Measurements from ENCODE around the gene DNAJC5. TPM values are rescaled to one million over a fixed set of nuclear protein-coding genes. Genes with fewer than 3 reads are reported as not detected.

DNAJC5 gene
- total and polyA plus RNA-seq, 7 donors: 13.1 to 33.6 (median 20.9) TPM

DNA sequence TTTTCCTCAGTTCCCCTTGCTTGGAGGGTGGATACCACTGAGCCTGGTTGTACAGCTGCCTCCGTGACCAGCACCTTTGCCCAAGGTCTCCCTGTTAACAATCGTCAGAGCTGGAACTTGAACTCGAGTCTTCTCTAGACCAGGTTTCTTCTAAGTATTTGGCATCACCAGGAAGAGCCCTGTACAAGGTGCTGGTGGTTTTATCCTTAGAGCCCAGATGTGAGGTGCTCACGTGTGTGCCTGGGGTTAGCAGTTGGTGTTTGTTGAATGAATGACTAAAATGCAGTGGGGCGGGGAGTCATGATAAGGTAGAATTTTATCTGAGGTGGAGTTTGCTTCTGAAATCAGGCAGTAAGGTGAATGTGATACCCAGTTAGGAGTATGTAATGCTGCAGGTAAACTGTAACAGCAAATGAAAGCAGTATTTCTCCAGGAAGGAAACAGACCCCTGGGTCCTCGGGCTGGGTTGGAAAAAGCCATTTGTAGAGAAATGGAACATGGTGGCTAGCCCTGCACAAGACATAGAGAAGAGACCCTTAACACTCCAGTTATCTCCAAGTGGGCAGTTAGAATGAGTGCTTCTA, 3.1 kb downstream of the DNAJC5 start:
- peaks cover 0 to 4% of the 10 kb centered on the region in 2 donors for H3K36me3 ChIP-seq (ENCODE audit: insufficient read depth in 1 of 2, low read depth in 1 of 2)
- no peak overlapping the region for H3K4me3 ChIP-seq
- no peak overlapping the region for H3K27ac ChIP-seq
- ATAC-seq (no peak), DNase-seq (no peak)
- peaks cover 33% of the 10 kb centered on the region for H3K4me1 ChIP-seq
- H3K27me3 ChIP-seq (ENCODE audit: insufficient read depth in 3 of 3, low read length in 2 of 3): no peaks in the 10 kb centered on the region
- intact Hi-C loops (cut with DNase I): loop anchor here in 1 of 2 donors (5.0 kb wide), 1 partner anchor 69 kb away; the partner anchor contains the start of gene ZNF512B
- no peaks in the 10 kb centered on the region for H3K9me3 ChIP-seq
- TF ChIP-seq, protein P1, sequence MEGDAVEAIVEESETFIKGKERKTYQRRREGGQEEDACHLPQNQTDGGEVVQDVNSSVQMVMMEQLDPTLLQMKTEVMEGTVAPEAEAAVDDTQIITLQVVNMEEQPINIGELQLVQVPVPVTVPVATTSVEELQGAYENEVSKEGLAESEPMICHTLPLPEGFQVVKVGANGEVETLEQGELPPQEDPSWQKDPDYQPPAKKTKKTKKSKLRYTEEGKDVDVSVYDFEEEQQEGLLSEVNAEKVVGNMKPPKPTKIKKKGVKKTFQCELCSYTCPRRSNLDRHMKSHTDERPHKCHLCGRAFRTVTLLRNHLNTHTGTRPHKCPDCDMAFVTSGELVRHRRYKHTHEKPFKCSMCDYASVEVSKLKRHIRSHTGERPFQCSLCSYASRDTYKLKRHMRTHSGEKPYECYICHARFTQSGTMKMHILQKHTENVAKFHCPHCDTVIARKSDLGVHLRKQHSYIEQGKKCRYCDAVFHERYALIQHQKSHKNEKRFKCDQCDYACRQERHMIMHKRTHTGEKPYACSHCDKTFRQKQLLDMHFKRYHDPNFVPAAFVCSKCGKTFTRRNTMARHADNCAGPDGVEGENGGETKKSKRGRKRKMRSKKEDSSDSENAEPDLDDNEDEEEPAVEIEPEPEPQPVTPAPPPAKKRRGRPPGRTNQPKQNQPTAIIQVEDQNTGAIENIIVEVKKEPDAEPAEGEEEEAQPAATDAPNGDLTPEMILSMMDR (IDR thresholded peaks at IDR 0.05): no peak
- 87 to 88% (median 87%) methylated on average over 6 of the region's 6 CpGs for WGBS, 3 donors

DNA sequence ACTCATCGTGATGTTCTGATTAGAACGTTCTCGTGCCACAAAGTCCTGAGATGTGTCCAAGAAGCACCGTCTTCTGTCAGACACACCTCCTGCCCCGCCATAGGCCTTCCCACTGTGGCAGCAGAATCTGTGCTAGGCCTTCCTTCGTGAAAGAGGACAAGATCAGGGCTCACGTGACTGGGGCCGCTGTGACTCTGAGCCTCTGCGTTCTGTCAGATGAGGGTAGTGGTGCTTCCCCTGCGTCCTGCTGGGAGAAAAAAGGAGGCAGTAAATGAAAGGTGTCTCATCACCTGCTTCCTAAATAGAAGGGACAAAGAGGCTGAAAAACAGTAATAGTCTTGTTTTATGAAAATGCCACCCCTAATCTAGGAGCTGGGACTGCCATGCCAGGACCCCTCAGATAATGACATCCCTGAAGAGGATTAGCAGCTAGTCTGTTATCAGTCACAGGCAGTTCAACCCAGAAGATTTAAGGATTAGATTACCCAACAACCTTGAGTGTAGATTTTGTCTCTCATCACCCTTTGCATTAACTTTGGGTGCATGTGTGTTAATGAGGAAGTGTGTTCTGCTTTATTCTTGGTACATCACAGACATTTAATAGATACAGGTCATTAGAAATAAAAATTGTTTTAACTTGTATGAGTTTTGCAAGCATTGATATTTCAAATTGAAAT, 4.1 kb downstream of the DNAJC5 start:
- Histone ChIP-seq H3K9me3 (no peaks in the 10 kb centered on the region), H3K27me3 (ENCODE audit: insufficient read depth in 3 of 3, low read length in 2 of 3) (no peaks in the 10 kb centered on the region), H3K4me1 (peaks cover 35% of the 10 kb centered on the region), H3K27ac (no peak overlapping the region), H3K4me3 (no peak overlapping the region), H3K36me3 (ENCODE audit: insufficient read depth in 1 of 2, low read depth in 1 of 2) (peaks cover 0 to 4% of the 10 kb centered on the region in 2 donors)
- intact Hi-C loops (cut with DNase I): loop anchor here in 1 of 2 donors (5.0 kb wide), 1 partner anchor 68 kb away; the partner anchor contains the start of gene ZNF512B
- ATAC-seq (no peak), DNase-seq (no peak)
- TF ChIP-seq, protein P1 (IDR thresholded peaks at IDR 0.05): no peak
- 77 to 86% (median 84%) methylated on average over 10 of the region's 10 CpGs for WGBS, 3 donors

DNA sequence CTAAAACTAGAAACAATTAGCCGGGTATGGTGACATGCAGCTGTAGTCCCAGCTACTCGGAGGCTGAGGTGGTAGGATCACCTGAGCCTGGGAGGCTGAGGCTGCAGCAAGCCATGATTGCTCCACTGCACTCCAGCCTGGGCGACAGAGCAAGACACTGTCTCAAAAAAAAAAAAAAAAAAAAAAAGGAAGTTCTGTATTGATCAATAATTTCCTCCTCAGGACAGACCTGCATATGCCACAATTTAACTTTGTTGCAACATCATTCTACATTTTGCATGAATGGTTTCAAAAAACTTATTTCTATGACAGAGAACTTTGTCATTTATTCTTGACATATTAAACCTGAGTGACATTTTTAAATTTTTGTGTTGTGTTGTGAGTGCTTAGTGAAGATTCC, 5.5 kb downstream of the DNAJC5 start:
- Histone ChIP-seq H3K9me3 (no peaks in the 10 kb centered on the region), H3K27ac (no peak overlapping the region), H3K4me1 (peaks cover 31% of the 10 kb centered on the region), H3K27me3 (ENCODE audit: insufficient read depth in 3 of 3, low read length in 2 of 3) (no peaks in the 10 kb centered on the region), H3K36me3 (ENCODE audit: insufficient read depth in 1 of 2, low read depth in 1 of 2) (peaks cover 0 to 4% of the 10 kb centered on the region in 2 donors), H3K4me3 (no peak overlapping the region)
- intact Hi-C loops (cut with DNase I): no loop called here
- no peak for DNase-seq
- ATAC-seq: no peak
- TF ChIP-seq, protein P1 (IDR thresholded peaks at IDR 0.05): no peak
- 76 to 92% (median 79%) methylated on average over 3 of the region's 3 CpGs for WGBS, 3 donors

DNA sequence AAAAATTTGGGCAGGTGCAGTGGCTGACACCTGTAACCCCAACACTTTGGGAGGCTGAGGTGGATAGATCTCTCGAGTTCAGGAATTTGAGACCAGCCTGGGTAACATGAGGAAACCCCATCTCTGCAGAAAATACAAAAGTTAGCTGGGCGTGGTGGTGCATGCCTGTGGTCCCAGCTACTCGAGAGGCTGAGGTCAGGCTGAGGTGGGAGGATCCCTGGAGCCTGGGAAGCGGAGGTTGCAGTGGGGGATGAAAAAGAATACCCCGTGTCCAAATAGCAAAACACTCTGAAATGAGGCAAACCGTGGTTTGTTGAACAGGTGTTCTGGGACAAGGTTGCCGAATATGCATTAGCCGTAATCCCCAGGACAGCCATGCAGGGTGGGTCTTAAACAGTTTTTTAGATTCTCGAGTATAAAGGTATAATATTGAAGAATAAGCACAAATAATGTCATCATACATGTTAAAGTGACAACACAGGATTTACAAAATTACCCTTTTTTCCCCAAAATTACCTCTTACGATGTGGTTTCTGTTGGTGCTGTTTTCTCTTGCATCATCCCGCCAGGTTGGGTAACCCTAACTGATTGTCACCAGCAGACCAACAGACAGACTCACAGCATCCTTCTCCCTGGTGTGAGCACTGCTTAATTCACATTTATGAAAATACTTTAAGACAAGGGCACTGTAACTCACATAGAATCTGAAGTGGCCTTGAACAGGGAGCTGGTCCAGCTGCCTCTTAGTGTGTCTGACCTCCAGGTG, 9.1 kb downstream of the DNAJC5 start:
- no peaks in the 10 kb centered on the region for H3K9me3 ChIP-seq
- DNase-seq (no peak), ATAC-seq (no peak)
- H3K27me3 ChIP-seq (ENCODE audit: insufficient read depth in 3 of 3, low read length in 2 of 3): no peaks in the 10 kb centered on the region
- 68 to 74% (median 69%) methylated on average over 11 of the region's 11 CpGs for WGBS, 3 donors
- intact Hi-C loops (cut with DNase I): no loop called here
- no peaks in the 10 kb centered on the region for H3K36me3 ChIP-seq (ENCODE audit: insufficient read depth in 1 of 2, low read depth in 1 of 2)
- peaks cover 15% of the 10 kb centered on the region for H3K4me1 ChIP-seq
- H3K4me3 ChIP-seq: no peak overlapping the region
- no peak overlapping the region for H3K27ac ChIP-seq
- TF ChIP-seq, protein P1 (IDR thresholded peaks at IDR 0.05): no peak

Data from psoas muscle (tissue), 8 donors.